C4-2B (cell line): ENCODE measurements around the gene OR10T2.

Experiments
- ZFX ChIP-seq: fragments of 450-650 bp; IDR thresholded peaks from 2 replicates; pipeline ENCODE4 v1.6.1; 2017
- TF ChIP-seq, protein P1 (sequence below): fragments of 450-650 bp; conservative IDR thresholded peaks from 2 replicates; pipeline ENCODE4 v1.5.1; 2017; ENCODE audit warnings: mild to moderate bottlenecking

DNA sequence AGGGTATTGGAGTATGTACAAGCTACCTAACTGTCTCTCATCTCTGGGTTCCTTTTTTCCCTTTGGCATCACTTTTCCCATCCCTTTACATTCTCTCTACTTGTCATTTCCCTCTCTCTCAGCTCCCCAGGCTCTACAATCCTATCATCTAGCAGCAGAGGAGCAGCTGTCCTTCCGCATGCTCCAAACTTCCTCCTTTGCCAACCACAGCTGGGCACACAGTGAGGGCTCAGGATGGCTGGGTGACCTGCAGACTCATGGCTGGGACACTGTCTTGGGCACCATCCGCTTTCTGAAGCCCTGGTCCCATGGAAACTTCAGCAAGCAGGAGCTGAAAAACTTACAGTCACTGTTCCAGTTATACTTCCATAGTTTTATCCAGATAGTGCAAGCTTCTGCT, 45.0 kb downstream of the OR10T2 start:
- TF ChIP-seq, protein P1, sequence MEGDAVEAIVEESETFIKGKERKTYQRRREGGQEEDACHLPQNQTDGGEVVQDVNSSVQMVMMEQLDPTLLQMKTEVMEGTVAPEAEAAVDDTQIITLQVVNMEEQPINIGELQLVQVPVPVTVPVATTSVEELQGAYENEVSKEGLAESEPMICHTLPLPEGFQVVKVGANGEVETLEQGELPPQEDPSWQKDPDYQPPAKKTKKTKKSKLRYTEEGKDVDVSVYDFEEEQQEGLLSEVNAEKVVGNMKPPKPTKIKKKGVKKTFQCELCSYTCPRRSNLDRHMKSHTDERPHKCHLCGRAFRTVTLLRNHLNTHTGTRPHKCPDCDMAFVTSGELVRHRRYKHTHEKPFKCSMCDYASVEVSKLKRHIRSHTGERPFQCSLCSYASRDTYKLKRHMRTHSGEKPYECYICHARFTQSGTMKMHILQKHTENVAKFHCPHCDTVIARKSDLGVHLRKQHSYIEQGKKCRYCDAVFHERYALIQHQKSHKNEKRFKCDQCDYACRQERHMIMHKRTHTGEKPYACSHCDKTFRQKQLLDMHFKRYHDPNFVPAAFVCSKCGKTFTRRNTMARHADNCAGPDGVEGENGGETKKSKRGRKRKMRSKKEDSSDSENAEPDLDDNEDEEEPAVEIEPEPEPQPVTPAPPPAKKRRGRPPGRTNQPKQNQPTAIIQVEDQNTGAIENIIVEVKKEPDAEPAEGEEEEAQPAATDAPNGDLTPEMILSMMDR: no peak
- no peak for TF ChIP-seq ZFX
